ENCODE measurements around the gene PLCXD3.

PLCXD3 gene

DNA sequence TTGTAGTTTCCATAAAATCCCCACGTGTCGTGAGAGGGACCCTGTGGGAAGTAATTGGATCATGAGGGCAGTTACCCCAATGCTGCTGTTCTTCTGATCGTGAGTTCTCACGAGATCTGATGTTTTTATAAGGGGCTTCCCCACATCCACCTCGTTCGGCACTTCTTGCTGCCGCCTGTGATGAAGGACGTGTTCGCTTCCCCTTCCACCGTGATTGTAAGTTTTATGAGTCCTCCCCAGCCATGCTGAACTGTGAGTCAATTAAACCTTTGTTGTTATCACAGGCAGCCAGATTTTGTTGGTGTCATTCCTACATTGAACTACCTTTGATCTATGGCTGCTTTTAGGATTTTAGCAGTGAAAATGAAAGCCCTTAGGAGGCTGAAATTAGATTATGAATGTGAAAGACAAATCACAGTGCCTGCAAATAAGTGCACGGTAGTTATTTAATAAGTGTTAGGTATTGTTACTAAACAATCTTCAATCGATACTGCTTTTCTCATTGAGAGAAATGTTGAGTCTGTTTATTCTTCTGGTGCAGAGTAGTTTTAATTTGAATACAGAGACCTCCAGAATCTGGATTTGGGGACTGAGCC, 229.1 kb downstream of the PLCXD3 start:
- no peak overlapping the region for H3K4me3 ChIP-seq (replicated peaks; ENCODE audit: insufficient read depth, low read length)
- TF ChIP-seq GABPA (IDR thresholded peaks at IDR 0.05; ENCODE audit: low read depth): no peak
- TF ChIP-seq POLR2AphosphoS5 (IDR thresholded peaks at IDR 0.05; ENCODE audit: low read depth): no peak
- no peak for TF ChIP-seq REST (IDR thresholded peaks at IDR 0.05; ENCODE audit: insufficient replicate concordance, low read depth)
- TF ChIP-seq, protein P1, sequence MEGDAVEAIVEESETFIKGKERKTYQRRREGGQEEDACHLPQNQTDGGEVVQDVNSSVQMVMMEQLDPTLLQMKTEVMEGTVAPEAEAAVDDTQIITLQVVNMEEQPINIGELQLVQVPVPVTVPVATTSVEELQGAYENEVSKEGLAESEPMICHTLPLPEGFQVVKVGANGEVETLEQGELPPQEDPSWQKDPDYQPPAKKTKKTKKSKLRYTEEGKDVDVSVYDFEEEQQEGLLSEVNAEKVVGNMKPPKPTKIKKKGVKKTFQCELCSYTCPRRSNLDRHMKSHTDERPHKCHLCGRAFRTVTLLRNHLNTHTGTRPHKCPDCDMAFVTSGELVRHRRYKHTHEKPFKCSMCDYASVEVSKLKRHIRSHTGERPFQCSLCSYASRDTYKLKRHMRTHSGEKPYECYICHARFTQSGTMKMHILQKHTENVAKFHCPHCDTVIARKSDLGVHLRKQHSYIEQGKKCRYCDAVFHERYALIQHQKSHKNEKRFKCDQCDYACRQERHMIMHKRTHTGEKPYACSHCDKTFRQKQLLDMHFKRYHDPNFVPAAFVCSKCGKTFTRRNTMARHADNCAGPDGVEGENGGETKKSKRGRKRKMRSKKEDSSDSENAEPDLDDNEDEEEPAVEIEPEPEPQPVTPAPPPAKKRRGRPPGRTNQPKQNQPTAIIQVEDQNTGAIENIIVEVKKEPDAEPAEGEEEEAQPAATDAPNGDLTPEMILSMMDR (IDR thresholded peaks at IDR 0.05; ENCODE audit: insufficient read depth, low read length): no peak
- no peak for TF ChIP-seq SPI1 (IDR thresholded peaks at IDR 0.05; ENCODE audit: borderline replicate concordance, low read depth)
- no peak for DNase-seq (ENCODE audit: low read depth in 1 of 2, low spot score in 1 of 2)
- H3K27me3 ChIP-seq (ENCODE audit: insufficient read depth, poor library complexity, severe bottlenecking): no peaks in the 10 kb centered on the region
- no peak overlapping the region for H3K27ac ChIP-seq (replicated peaks)

DNA sequence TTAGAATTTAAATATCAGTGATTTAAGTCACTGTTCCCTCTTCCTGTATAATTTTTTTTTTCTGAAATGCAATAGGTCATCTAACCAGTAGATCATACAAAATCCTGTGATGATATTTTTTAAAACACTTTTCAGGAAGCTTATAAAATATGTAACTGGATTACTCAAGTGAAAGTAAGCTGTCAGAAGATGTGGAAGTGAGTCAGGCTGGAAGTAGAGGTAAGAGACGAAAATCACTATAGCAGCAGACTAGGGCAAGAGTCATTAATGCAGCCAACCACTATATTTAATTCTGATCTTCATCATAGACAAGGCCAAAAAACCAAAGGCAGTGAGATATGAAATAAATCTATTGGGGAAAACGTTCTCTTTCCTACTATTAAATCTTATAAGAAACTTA, 231.4 kb downstream of the PLCXD3 start:
- no peak for TF ChIP-seq REST (IDR thresholded peaks at IDR 0.05; ENCODE audit: insufficient replicate concordance, low read depth)
- no peak for TF ChIP-seq POLR2AphosphoS5 (IDR thresholded peaks at IDR 0.05; ENCODE audit: low read depth)
- Histone ChIP-seq H3K27ac (replicated peaks) (no peak overlapping the region), H3K27me3 (ENCODE audit: insufficient read depth, poor library complexity, severe bottlenecking) (no peaks in the 10 kb centered on the region), H3K4me3 (replicated peaks; ENCODE audit: insufficient read depth, low read length) (no peak overlapping the region)
- DNase-seq (ENCODE audit: low read depth in 1 of 2, low spot score in 1 of 2): no peak

DNA sequence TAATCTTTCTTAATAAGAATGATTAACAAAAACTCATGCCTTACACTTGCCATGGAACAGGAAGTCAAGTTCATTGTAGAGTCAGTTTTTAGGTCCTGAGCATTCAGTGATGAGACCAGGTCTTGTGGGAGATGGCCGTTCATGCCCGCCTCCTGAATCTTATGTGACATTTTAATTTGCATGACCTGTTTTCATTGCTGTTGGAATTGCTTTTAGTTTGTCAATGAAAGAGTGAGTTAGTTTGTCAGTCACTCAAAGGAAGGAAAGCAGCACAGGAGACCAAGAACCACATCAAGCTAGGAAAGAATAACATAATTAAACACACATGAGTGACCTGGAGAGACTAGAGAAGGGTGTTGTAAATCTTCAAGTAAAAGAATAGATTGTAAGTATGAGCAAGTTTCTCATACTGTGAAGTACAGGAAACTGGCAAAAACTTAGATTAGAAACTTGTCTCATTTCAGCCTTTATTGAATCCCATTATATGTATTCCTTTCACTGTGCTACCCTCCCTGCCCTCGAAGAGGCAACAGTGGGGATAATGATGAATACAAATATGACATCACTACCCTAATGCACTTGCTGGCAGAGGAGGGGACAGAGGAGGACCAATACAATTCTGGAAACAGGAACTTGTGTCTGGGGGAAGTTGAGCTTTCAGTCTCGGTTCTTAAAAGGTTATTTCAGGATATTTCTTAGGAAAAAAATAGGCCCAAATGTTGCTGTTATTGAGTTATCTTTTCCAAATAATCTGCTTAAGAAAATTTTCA, 232.7 kb downstream of the PLCXD3 start:
- Histone ChIP-seq H3K27me3 (ENCODE audit: insufficient read depth, poor library complexity, severe bottlenecking) (no peaks in the 10 kb centered on the region), H3K27ac (replicated peaks) (no peak overlapping the region), H3K4me3 (replicated peaks; ENCODE audit: insufficient read depth, low read length) (no peak overlapping the region)
- TF ChIP-seq GABPA (IDR thresholded peaks at IDR 0.05; ENCODE audit: low read depth) (no peak), SPI1 (IDR thresholded peaks at IDR 0.05; ENCODE audit: borderline replicate concordance, low read depth) (no peak), POLR2AphosphoS5 (IDR thresholded peaks at IDR 0.05; ENCODE audit: low read depth) (no peak), REST (IDR thresholded peaks at IDR 0.05; ENCODE audit: insufficient replicate concordance, low read depth) (no peak)
- TF ChIP-seq, protein P1 (IDR thresholded peaks at IDR 0.05; ENCODE audit: insufficient read depth, low read length): no peak
- DNase-seq (ENCODE audit: low read depth in 1 of 2, low spot score in 1 of 2): no peak

All from HL-60 (cell line).